ENCODE data around the gene TBC1D14.

DNA sequence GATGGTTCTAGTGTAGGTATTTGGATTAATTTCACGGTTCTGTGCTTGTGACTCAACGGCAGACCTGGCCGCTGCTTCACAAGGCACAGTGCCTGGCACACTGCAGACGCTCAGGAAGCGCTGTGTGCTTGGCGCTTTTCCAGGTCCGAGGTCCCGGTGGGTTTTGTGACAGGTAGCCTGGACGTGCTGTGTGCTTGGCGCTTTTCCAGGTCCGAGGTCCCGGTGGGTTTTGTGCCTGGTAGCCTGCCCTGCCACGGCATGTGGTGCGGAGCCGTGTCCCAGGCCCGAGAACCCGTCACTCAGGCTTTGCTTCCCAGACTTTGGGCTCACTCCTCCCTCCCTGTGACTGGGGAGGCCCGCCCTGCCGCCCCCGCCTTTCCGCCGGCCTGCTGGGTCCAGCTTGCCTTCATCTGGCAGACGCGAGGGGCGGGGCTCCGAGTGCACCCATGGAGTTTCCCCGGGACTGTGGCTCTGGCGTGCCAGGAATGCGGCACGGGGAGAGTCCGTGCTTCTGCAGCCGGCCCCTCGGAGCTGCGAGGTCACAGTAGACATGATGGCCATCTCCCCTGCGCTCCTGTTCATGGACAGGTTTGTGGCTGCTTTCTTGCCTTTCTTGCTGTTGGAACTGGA is 44.2 kb downstream of the TBC1D14 start:
- TF ChIP-seq, protein P1, sequence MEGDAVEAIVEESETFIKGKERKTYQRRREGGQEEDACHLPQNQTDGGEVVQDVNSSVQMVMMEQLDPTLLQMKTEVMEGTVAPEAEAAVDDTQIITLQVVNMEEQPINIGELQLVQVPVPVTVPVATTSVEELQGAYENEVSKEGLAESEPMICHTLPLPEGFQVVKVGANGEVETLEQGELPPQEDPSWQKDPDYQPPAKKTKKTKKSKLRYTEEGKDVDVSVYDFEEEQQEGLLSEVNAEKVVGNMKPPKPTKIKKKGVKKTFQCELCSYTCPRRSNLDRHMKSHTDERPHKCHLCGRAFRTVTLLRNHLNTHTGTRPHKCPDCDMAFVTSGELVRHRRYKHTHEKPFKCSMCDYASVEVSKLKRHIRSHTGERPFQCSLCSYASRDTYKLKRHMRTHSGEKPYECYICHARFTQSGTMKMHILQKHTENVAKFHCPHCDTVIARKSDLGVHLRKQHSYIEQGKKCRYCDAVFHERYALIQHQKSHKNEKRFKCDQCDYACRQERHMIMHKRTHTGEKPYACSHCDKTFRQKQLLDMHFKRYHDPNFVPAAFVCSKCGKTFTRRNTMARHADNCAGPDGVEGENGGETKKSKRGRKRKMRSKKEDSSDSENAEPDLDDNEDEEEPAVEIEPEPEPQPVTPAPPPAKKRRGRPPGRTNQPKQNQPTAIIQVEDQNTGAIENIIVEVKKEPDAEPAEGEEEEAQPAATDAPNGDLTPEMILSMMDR (IDR thresholded peaks at IDR 0.05), result no peak
- no peak for TF ChIP-seq POLR2A (IDR thresholded peaks at IDR 0.05)

All from heart left ventricle (tissue), 13 donors.